Measurements from ENCODE around the gene PLEKHF1.
"Not testable (repeated sequence)": the region's sequence is repeated elsewhere in the genome, so short reads cannot be mapped to it uniquely, and the experiment has no call there.

The PLEKHF1 gene

GRCh38 chr19:29667387-29667783, 2.1 kb downstream of the PLEKHF1 start:
- no peaks in the 10 kb centered on the region for H3K27me3 ChIP-seq (ENCODE audit: low read depth, low read length)
- peak overlapping the region; percentile 88 for H3K27ac ChIP-seq (ENCODE audit: low read length)
- H3K4me3 ChIP-seq (ENCODE audit: low read depth in 1 of 2, low read length in 2 of 2) = peak overlapping the region; percentile 64 to 82
- H3K36me3 ChIP-seq (ENCODE audit: control insufficient read depth in 1 of 2, insufficient read depth in 2 of 2, low read length in 2 of 2) = peaks cover 0 to under 1% of the 10 kb centered on the region in 2 donors
- H3K4me1 ChIP-seq (ENCODE audit: control insufficient read depth in 1 of 2, insufficient read depth in 2 of 2, low read length in 2 of 2) = peaks cover 19 to 52% of the 10 kb centered on the region in 2 donors
- H3K9me3 ChIP-seq (ENCODE audit: control insufficient read depth in 1 of 2, low read length in 2 of 2) = no peaks in the 10 kb centered on the region

GRCh38 chr19:29667901-29668341, 2.7 kb downstream of the PLEKHF1 start:
- Histone ChIP-seq H3K4me1 (ENCODE audit: control insufficient read depth in 1 of 2, insufficient read depth in 2 of 2, low read length in 2 of 2) (peaks cover 18 to 52% of the 10 kb centered on the region in 2 donors), H3K36me3 (ENCODE audit: control insufficient read depth in 1 of 2, insufficient read depth in 2 of 2, low read length in 2 of 2) (no peaks in the 10 kb centered on the region), H3K27me3 (ENCODE audit: low read depth, low read length) (no peaks in the 10 kb centered on the region), H3K4me3 (ENCODE audit: low read depth in 1 of 2, low read length in 2 of 2) (peak overlapping the region in 1 of 2 donors; percentile 7), H3K27ac (ENCODE audit: low read length) (no peak overlapping the region), H3K9me3 (ENCODE audit: control insufficient read depth in 1 of 2, low read length in 2 of 2) (no peaks in the 10 kb centered on the region)

GRCh38 chr19:29668746-29669609, 3.7 kb downstream of the PLEKHF1 start:
- Histone ChIP-seq H3K4me1 (ENCODE audit: control insufficient read depth in 1 of 2, insufficient read depth in 2 of 2, low read length in 2 of 2) (peaks cover 13 to 42% of the 10 kb centered on the region in 2 donors), H3K27me3 (ENCODE audit: low read depth, low read length) (no peaks in the 10 kb centered on the region), H3K4me3 (ENCODE audit: low read depth in 1 of 2, low read length in 2 of 2) (no peak overlapping the region), H3K9me3 (ENCODE audit: control insufficient read depth in 1 of 2, low read length in 2 of 2) (no peaks in the 10 kb centered on the region), H3K27ac (ENCODE audit: low read length) (no peak overlapping the region), H3K36me3 (ENCODE audit: control insufficient read depth in 1 of 2, insufficient read depth in 2 of 2, low read length in 2 of 2) (peaks cover 0 to 1% of the 10 kb centered on the region in 2 donors)

- H3K27ac ChIP-seq (ENCODE audit: low read length) = no peak overlapping the region
- no peaks in the 10 kb centered on the region for H3K9me3 ChIP-seq (ENCODE audit: control insufficient read depth in 1 of 2, low read length in 2 of 2)
- H3K4me1 ChIP-seq (ENCODE audit: control insufficient read depth in 1 of 2, insufficient read depth in 2 of 2, low read length in 2 of 2) = peaks cover 13 to 33% of the 10 kb centered on the region in 2 donors
- no peaks in the 10 kb centered on the region for H3K27me3 ChIP-seq (ENCODE audit: low read depth, low read length)
- H3K36me3 ChIP-seq (ENCODE audit: control insufficient read depth in 1 of 2, insufficient read depth in 2 of 2, low read length in 2 of 2) = peaks cover 5 to 14% of the 10 kb centered on the region in 2 donors
- no peak overlapping the region for H3K4me3 ChIP-seq (ENCODE audit: low read depth in 1 of 2, low read length in 2 of 2)
Observed at GRCh38 chr19:29670255-29670654, 5.0 kb downstream of the PLEKHF1 start.

- peaks cover 13 to 33% of the 10 kb centered on the region in 2 donors for H3K4me1 ChIP-seq (ENCODE audit: control insufficient read depth in 1 of 2, insufficient read depth in 2 of 2, low read length in 2 of 2)
- not testable (repeated sequence) for H3K4me3 ChIP-seq (ENCODE audit: low read depth in 1 of 2, low read length in 2 of 2)
Observed at GRCh38 chr19:29671026-29671392, 5.7 kb downstream of the PLEKHF1 start.

GRCh38 chr19:29671393-29672160, 6.3 kb downstream of the PLEKHF1 start:
- peaks cover 13 to 33% of the 10 kb centered on the region in 2 donors for H3K4me1 ChIP-seq (ENCODE audit: control insufficient read depth in 1 of 2, insufficient read depth in 2 of 2, low read length in 2 of 2)
- H3K36me3 ChIP-seq (ENCODE audit: control insufficient read depth in 1 of 2, insufficient read depth in 2 of 2, low read length in 2 of 2) = peaks cover 10 to 24% of the 10 kb centered on the region in 2 donors
- no peak overlapping the region for H3K27ac ChIP-seq (ENCODE audit: low read length)
- no peak overlapping the region for H3K4me3 ChIP-seq (ENCODE audit: low read depth in 1 of 2, low read length in 2 of 2)
- H3K9me3 ChIP-seq (ENCODE audit: control insufficient read depth in 1 of 2, low read length in 2 of 2) = no peaks in the 10 kb centered on the region
- H3K27me3 ChIP-seq (ENCODE audit: low read depth, low read length) = no peaks in the 10 kb centered on the region

More at GRCh38 chr19:29671026-29671392, 5.7 kb downstream of the PLEKHF1 start:
- H3K9me3 ChIP-seq (ENCODE audit: control insufficient read depth in 1 of 2, low read length in 2 of 2); H3K27me3 ChIP-seq (ENCODE audit: low read depth, low read length); H3K27ac ChIP-seq (ENCODE audit: low read length): not testable (repeated sequence)
- peaks cover 10 to 22% of the 10 kb centered on the region in 2 donors for H3K36me3 ChIP-seq (ENCODE audit: control insufficient read depth in 1 of 2, insufficient read depth in 2 of 2, low read length in 2 of 2)

GRCh38 chr19:29672319-29672932, 7.2 kb downstream of the PLEKHF1 start:
- H3K4me1 ChIP-seq (ENCODE audit: control insufficient read depth in 1 of 2, insufficient read depth in 2 of 2, low read length in 2 of 2) = peaks cover 9 to 33% of the 10 kb centered on the region in 2 donors

GRCh38 chr19:29672933-29673336, 7.7 kb downstream of the PLEKHF1 start:
- Histone ChIP-seq H3K4me3 (ENCODE audit: low read depth in 1 of 2, low read length in 2 of 2) (no peak overlapping the region), H3K4me1 (ENCODE audit: control insufficient read depth in 1 of 2, insufficient read depth in 2 of 2, low read length in 2 of 2) (peaks cover 9 to 33% of the 10 kb centered on the region in 2 donors), H3K27ac (ENCODE audit: low read length) (no peak overlapping the region), H3K27me3 (ENCODE audit: low read depth, low read length) (no peaks in the 10 kb centered on the region), H3K36me3 (ENCODE audit: control insufficient read depth in 1 of 2, insufficient read depth in 2 of 2, low read length in 2 of 2) (peaks cover 10 to 24% of the 10 kb centered on the region in 2 donors), H3K9me3 (ENCODE audit: control insufficient read depth in 1 of 2, low read length in 2 of 2) (no peaks in the 10 kb centered on the region)

More at GRCh38 chr19:29672319-29672932, 7.2 kb downstream of the PLEKHF1 start:
- H3K9me3 ChIP-seq (ENCODE audit: control insufficient read depth in 1 of 2, low read length in 2 of 2) = no peaks in the 10 kb centered on the region
- H3K4me3 ChIP-seq (ENCODE audit: low read depth in 1 of 2, low read length in 2 of 2) = no peak overlapping the region
- no peaks in the 10 kb centered on the region for H3K27me3 ChIP-seq (ENCODE audit: low read depth, low read length)
- H3K27ac ChIP-seq (ENCODE audit: low read length) = no peak overlapping the region
- H3K36me3 ChIP-seq (ENCODE audit: control insufficient read depth in 1 of 2, insufficient read depth in 2 of 2, low read length in 2 of 2) = peaks cover 10 to 24% of the 10 kb centered on the region in 2 donors

- Histone ChIP-seq H3K9me3 (ENCODE audit: control insufficient read depth in 1 of 2, low read length in 2 of 2) (no peaks in the 10 kb centered on the region), H3K4me1 (ENCODE audit: control insufficient read depth in 1 of 2, insufficient read depth in 2 of 2, low read length in 2 of 2) (peaks cover 9 to 35% of the 10 kb centered on the region in 2 donors), H3K27ac (ENCODE audit: low read length) (no peak overlapping the region)
Observed at GRCh38 chr19:29673451-29674371, 8.4 kb downstream of the PLEKHF1 start.

GRCh38 chr19:29674374-29675119, 9.3 kb downstream of the PLEKHF1 start:
- Histone ChIP-seq H3K9me3 (ENCODE audit: control insufficient read depth in 1 of 2, low read length in 2 of 2) (no peaks in the 10 kb centered on the region), H3K27me3 (ENCODE audit: low read depth, low read length) (no peaks in the 10 kb centered on the region), H3K4me1 (ENCODE audit: control insufficient read depth in 1 of 2, insufficient read depth in 2 of 2, low read length in 2 of 2) (peaks cover 9 to 36% of the 10 kb centered on the region in 2 donors), H3K4me3 (ENCODE audit: low read depth in 1 of 2, low read length in 2 of 2) (no peak overlapping the region), H3K36me3 (ENCODE audit: control insufficient read depth in 1 of 2, insufficient read depth in 2 of 2, low read length in 2 of 2) (peaks cover 10 to 24% of the 10 kb centered on the region in 2 donors), H3K27ac (ENCODE audit: low read length) (no peak overlapping the region)

More at GRCh38 chr19:29673451-29674371, 8.4 kb downstream of the PLEKHF1 start:
- Histone ChIP-seq H3K4me3 (ENCODE audit: low read depth in 1 of 2, low read length in 2 of 2) (no peak overlapping the region), H3K36me3 (ENCODE audit: control insufficient read depth in 1 of 2, insufficient read depth in 2 of 2, low read length in 2 of 2) (peaks cover 10 to 24% of the 10 kb centered on the region in 2 donors), H3K27me3 (ENCODE audit: low read depth, low read length) (no peaks in the 10 kb centered on the region)

Data from muscle layer of duodenum (tissue), 2 donors.